SK-N-SH (cell line): Measurements from ENCODE around the gene STX1A. TPM values are rescaled to one million over a fixed set of nuclear protein-coding genes. Genes with fewer than 3 reads are reported as not detected.

ENCODE experiments used
- CTCF ChIA-PET: fragments of 300-600, 350-600 bp; formaldehyde crosslinking; extraction: SDS; loops from one replicate; lab custom pipeline; 2021; lab: Yijun Ruan, JAX
- POLR2A ChIA-PET: fragments of 350-600 bp; sonication (Branson Sonifier 250); formaldehyde crosslinking; extraction: SDS; loops from one replicate; lab custom pipeline; 2020; ENCODE audit warnings: antibody characterized with exemption, inconsistent platforms; lab: Yijun Ruan, JAX
- DNase-seq: peaks from one replicate; pipeline ENCODE4 v3.0.0; 2012
- H2AFZ ChIP-seq: fragments of 200-600 bp; sonication (generic); 2 replicates; pipeline ENCODE4 v1.8.1; 2016; ENCODE audit warnings: antibody characterized with exemption, mild to moderate bottlenecking, low read depth
- H3F3A ChIP-seq: fragments of 200-600 bp; sonication (generic); replicated peaks from 2 replicates; pipeline ENCODE3; 2016; ENCODE audit warnings: antibody characterized with exemption, mild to moderate bottlenecking; ENCODE audit not compliant: insufficient read depth
- H3K27ac ChIP-seq, 2 experiments: fragments of 200-500 bp in 1 of 2; fragments of 200-600 bp in 1 of 2; sonication (Bioruptor generic) in 1 of 2; sonication (generic), shearing (Covaris generic) in 1 of 2; 2 replicates each; pipeline versions ENCODE4 v1.5.1 to v1.6.1; 2014 to 2016; ENCODE audit warnings: low read depth in 2 of 2, inconsistent platforms in 1 of 2, low read length in 1 of 2, mild to moderate bottlenecking in 1 of 2, mixed read lengths in 1 of 2
- H3K27me3 ChIP-seq: fragments of 200-600 bp; sonication (generic), shearing (Covaris generic); 2 replicates; pipeline ENCODE4 v1.6.1; 2016; ENCODE audit warnings: mixed run types; ENCODE audit not compliant: insufficient read depth
- H3K36me3 ChIP-seq, 2 experiments: fragments of 200-500 bp in 1 of 2; fragments of 200-600 bp in 1 of 2; sonication (Bioruptor generic) in 1 of 2; sonication (generic) in 1 of 2; replicated peaks in 1 of 2; 2 replicates each; pipeline versions ENCODE3 to v1.5.1; 2014 to 2016; ENCODE audit warnings: low read length in 1 of 2, mild to moderate bottlenecking in 1 of 2; ENCODE audit not compliant: insufficient read depth in 2 of 2, control insufficient read depth in 1 of 2
- H3K4me1 ChIP-seq, 2 experiments: fragments of 200-500 bp in 1 of 2; fragments of 200-600 bp in 1 of 2; sonication (Bioruptor generic) in 1 of 2; sonication (generic), shearing (Covaris generic) in 1 of 2; 2 replicates each; pipeline versions ENCODE4 v1.5.1 to v1.6.1; 2014 to 2016; ENCODE audit warnings: low read depth in 1 of 2, low read length in 1 of 2, mixed run types in 1 of 2; ENCODE audit not compliant: insufficient read depth in 2 of 2, control insufficient read depth in 1 of 2
- H3K4me2 ChIP-seq: fragments of 200-600 bp; sonication (generic), shearing (Covaris generic); 2 replicates; pipeline ENCODE4 v1.6.1; 2017; ENCODE audit warnings: mixed run types
- H3K4me3 ChIP-seq, 2 experiments: fragments of 200-500 bp in 1 of 2; fragments of 200-600 bp in 1 of 2; sonication (Bioruptor generic) in 1 of 2; sonication (generic), shearing (Covaris generic) in 1 of 2; 2 replicates each; pipeline versions ENCODE4 v1.5.1 to v1.8.1; 2014 to 2016; ENCODE audit warnings: low read depth in 2 of 2, inconsistent platforms in 1 of 2, low read length in 1 of 2, mild to moderate bottlenecking in 1 of 2, mixed read lengths in 1 of 2, moderate library complexity in 1 of 2
- H3K79me2 ChIP-seq: fragments of 200-600 bp; sonication (generic); 2 replicates; pipeline ENCODE4 v1.8.1; 2017; ENCODE audit warnings: mild to moderate bottlenecking; ENCODE audit not compliant: insufficient read depth
- H3K9ac ChIP-seq: fragments of 200-600 bp; sonication (generic); 2 replicates; pipeline ENCODE4 v1.6.1; 2017; ENCODE audit warnings: mixed run types
- H3K9me2 ChIP-seq: fragments of 200-600 bp; sonication (generic); 2 replicates; pipeline ENCODE4 v1.6.1; 2017; ENCODE audit warnings: mixed run types
- H3K9me3 ChIP-seq: fragments of 200-600 bp; sonication (generic); 2 replicates; pipeline ENCODE4 v1.6.1; 2017; ENCODE audit warnings: mixed run types, mild to moderate bottlenecking, moderate library complexity
- H4K20me1 ChIP-seq: fragments of 200-600 bp; sonication (generic); 2 replicates; pipeline ENCODE4 v1.6.1; 2017; ENCODE audit warnings: mild to moderate bottlenecking, mixed run types; ENCODE audit not compliant: insufficient read depth
- ELF1 ChIP-seq: IDR thresholded peaks from 2 replicates; pipeline ENCODE4 v1.4.0; 2012
- EP300 ChIP-seq, 2 experiments: IDR thresholded peaks; 2 replicates each; pipeline versions ENCODE4 v1.4.0 to v1.6.1; 2012; ENCODE audit warnings: borderline replicate concordance in 1 of 2, low read depth in 1 of 2, low read length in 1 of 2
- EZH2phosphoT487 ChIP-seq: fragments of 200-600 bp; sonication (generic); IDR thresholded peaks from 2 replicates; pipeline ENCODE4 v1.6.1; 2017; ENCODE audit warnings: low read depth, mixed run types, mild to moderate bottlenecking, antibody characterized with exemption, moderate library complexity, borderline replicate concordance
- FOSL2 ChIP-seq: IDR thresholded peaks from 2 replicates; pipeline ENCODE4 v1.4.0; 2012; ENCODE audit warnings: low read depth, mild to moderate bottlenecking, moderate library complexity, borderline replicate concordance
- FOXJ3 ChIP-seq: sonication (generic); formaldehyde crosslinking; IDR thresholded peaks from 2 replicates; pipeline ENCODE4 v1.5.1; 2020; ENCODE audit warnings: mild to moderate bottlenecking, missing genetic modification reagents
- FOXM1 ChIP-seq: IDR thresholded peaks from 2 replicates; pipeline ENCODE4 v1.4.0; 2012; ENCODE audit warnings: low read depth, mild to moderate bottlenecking
- GABPA ChIP-seq: IDR thresholded peaks from 2 replicates; pipeline ENCODE4 v1.4.0; 2012; ENCODE audit warnings: low read depth, mild to moderate bottlenecking
- MAX ChIP-seq: IDR thresholded peaks from 2 replicates; pipeline ENCODE4 v1.4.0; 2012; ENCODE audit warnings: low read depth
- NRF1 ChIP-seq: IDR thresholded peaks from 2 replicates; pipeline ENCODE4 v1.6.1; 2012; ENCODE audit warnings: low read depth, mild to moderate bottlenecking, low read length
- RAD21 ChIP-seq: IDR thresholded peaks from 2 replicates; pipeline ENCODE4 v1.6.1; 2012; ENCODE audit warnings: mild to moderate bottlenecking, low read length
- RCOR1 ChIP-seq: fragments of 150-350 bp; IDR thresholded peaks from 2 replicates; pipeline ENCODE4 v1.6.1; 2017; ENCODE audit warnings: antibody characterized with exemption, low read length
- RFX5 ChIP-seq: IDR thresholded peaks from 2 replicates; pipeline ENCODE4 v1.6.1; 2012; ENCODE audit warnings: mild to moderate bottlenecking, improper control_type of control experiment, low read length
- RXRA ChIP-seq: IDR thresholded peaks from 2 replicates; pipeline ENCODE4 v1.4.0; 2012; ENCODE audit warnings: low read depth, mild to moderate bottlenecking, borderline replicate concordance
- SIN3A ChIP-seq: IDR thresholded peaks from 2 replicates; pipeline ENCODE4 v1.6.1; 2012; ENCODE audit warnings: low read depth, mild to moderate bottlenecking, low read length, moderate library complexity, borderline replicate concordance
- SMC3 ChIP-seq: IDR thresholded peaks from 2 replicates; pipeline ENCODE4 v1.6.1; 2012; ENCODE audit warnings: low read depth, low read length, improper control_type of control experiment
- TAF1 ChIP-seq: IDR thresholded peaks from 2 replicates; pipeline ENCODE4 v1.6.1; 2012; ENCODE audit warnings: low read depth, mild to moderate bottlenecking, low read length, moderate library complexity, borderline replicate concordance
- YY1 ChIP-seq: IDR thresholded peaks from 2 replicates; pipeline ENCODE4 v1.4.0; 2012; ENCODE audit warnings: low read depth, mild to moderate bottlenecking
- WGBS: methylation state at CpG from one replicate; pipeline ENCODE4 v1.1.6; 2017; ENCODE audit warnings: low lambda C conversion rate; 5-methylcytosine and 5-hydroxymethylcytosine counted together
- polyA plus RNA-seq, 3 experiments: library from polyadenylated mRNA; depleted of rRNA; stranded (reverse); fragments of >200 nt; gene quantifications; 2 replicates each; pipeline ENCODE4 v1.2.3, GENCODE V29; 2012
- TF ChIP-seq, protein P1 (sequence below): fragments of 200-600 bp; sonication (generic); IDR thresholded peaks from 2 replicates; pipeline ENCODE4 v1.6.1; 2017; ENCODE audit warnings: antibody characterized with exemption, mild to moderate bottlenecking, moderate library complexity
- TF ChIP-seq, protein P2 (sequence below): IDR thresholded peaks from 2 replicates; pipeline ENCODE4; 2012
- TF ChIP-seq, protein P3 (sequence below): fragments of 150-350 bp; IDR thresholded peaks from 2 replicates; pipeline ENCODE4 v1.6.1; 2017; ENCODE audit warnings: antibody characterized with exemption, low read length, low read depth, borderline replicate concordance

Gene STX1A
- polyA plus RNA-seq, 1 of the 3 experiments (the other 2 are of a cell fraction): 91.1 TPM

DNA sequence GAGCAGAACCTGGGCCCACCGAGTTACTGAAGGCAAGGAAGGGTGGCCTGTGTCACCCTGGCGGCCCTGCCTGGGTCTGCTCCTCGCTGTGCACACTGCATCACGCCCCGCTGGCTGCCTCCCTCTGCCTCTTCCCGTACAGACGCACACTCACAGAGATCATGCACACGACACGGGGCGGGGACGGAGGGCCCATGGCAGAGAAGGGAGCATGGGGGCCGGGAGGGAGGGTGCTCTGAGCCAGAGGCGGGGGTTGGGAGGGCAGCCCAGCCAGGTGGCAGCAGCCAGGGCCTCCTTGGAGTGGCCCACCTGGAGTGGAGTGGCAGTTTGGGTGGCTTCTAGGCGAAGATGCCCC, 19.4 kb downstream of the STX1A start:
- H4K20me1 ChIP-seq: peaks cover 16% of the 10 kb centered on the region; the same call in 1 of the 2 replicates
- WGBS: 93% methylated on average over 14 of the region's 14 CpGs
- peaks cover 0 to 10% of the 10 kb centered on the region in 2 experiments; a peak in 3 of 4 replicates for H3K4me1 ChIP-seq
- POLR2A ChIA-PET: interaction anchor here (0.8 to 0.9 kb wide), 2 partner anchors 9 to 14 kb away, joined by 3 read pairs; no protein-coding TSS in a partner anchor
- DNase-seq: no peak
- H2AFZ ChIP-seq: no peak overlapping the region
- TF ChIP-seq NRF1 (no peak), EZH2phosphoT487 (no peak), RAD21 (no peak), SIN3A (no peak), FOXJ3 (no peak), SMC3 (no peak), MAX (no peak), RXRA (no peak), YY1 (no peak), EP300 (IDR thresholded peaks at IDR 0.05; ENCODE audit: borderline replicate concordance in 1 of 2, low read depth in 1 of 2, low read length in 1 of 2) (no peak), GABPA (no peak), TAF1 (no peak), FOSL2 (no peak), RFX5 (no peak), FOXM1 (no peak), RCOR1 (no peak), ELF1 (no peak)
- TF ChIP-seq, protein P1, sequence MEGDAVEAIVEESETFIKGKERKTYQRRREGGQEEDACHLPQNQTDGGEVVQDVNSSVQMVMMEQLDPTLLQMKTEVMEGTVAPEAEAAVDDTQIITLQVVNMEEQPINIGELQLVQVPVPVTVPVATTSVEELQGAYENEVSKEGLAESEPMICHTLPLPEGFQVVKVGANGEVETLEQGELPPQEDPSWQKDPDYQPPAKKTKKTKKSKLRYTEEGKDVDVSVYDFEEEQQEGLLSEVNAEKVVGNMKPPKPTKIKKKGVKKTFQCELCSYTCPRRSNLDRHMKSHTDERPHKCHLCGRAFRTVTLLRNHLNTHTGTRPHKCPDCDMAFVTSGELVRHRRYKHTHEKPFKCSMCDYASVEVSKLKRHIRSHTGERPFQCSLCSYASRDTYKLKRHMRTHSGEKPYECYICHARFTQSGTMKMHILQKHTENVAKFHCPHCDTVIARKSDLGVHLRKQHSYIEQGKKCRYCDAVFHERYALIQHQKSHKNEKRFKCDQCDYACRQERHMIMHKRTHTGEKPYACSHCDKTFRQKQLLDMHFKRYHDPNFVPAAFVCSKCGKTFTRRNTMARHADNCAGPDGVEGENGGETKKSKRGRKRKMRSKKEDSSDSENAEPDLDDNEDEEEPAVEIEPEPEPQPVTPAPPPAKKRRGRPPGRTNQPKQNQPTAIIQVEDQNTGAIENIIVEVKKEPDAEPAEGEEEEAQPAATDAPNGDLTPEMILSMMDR: no peak
- TF ChIP-seq, protein P2, sequence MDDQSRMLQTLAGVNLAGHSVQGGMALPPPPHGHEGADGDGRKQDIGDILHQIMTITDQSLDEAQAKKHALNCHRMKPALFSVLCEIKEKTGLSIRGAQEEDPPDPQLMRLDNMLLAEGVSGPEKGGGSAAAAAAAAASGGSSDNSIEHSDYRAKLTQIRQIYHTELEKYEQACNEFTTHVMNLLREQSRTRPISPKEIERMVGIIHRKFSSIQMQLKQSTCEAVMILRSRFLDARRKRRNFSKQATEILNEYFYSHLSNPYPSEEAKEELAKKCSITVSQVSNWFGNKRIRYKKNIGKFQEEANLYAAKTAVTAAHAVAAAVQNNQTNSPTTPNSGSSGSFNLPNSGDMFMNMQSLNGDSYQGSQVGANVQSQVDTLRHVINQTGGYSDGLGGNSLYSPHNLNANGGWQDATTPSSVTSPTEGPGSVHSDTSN: no peak
- TF ChIP-seq, protein P3, sequence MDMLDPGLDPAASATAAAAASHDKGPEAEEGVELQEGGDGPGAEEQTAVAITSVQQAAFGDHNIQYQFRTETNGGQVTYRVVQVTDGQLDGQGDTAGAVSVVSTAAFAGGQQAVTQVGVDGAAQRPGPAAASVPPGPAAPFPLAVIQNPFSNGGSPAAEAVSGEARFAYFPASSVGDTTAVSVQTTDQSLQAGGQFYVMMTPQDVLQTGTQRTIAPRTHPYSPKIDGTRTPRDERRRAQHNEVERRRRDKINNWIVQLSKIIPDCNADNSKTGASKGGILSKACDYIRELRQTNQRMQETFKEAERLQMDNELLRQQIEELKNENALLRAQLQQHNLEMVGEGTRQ: no peak
- peaks cover 7% of the 10 kb centered on the region; the same call in 1 of the 2 replicates for H3K79me2 ChIP-seq
- peaks cover 36% of the 10 kb centered on the region for H3F3A ChIP-seq
- no peaks in the 10 kb centered on the region for H3K9me2 ChIP-seq
- no peak overlapping the region for H3K27ac ChIP-seq
- no peaks in the 10 kb centered on the region for H3K9me3 ChIP-seq
- H3K9ac ChIP-seq: no peak overlapping the region
- H3K27me3 ChIP-seq: no peaks in the 10 kb centered on the region
- H3K36me3 ChIP-seq: peaks cover 34 to 71% of the 10 kb centered on the region in 2 experiments
- CTCF ChIA-PET: interaction anchor here (0.7 to 8.8 kb wide), 11 partner anchors 11 to 1019 kb away, joined by 3 to 70 read pairs (median 6); partner anchors contain the start of gene STX1A
- no peak overlapping the region for H3K4me3 ChIP-seq
- H3K4me2 ChIP-seq: no peak overlapping the region
